Raji (cell line): ENCODE measurements around the gene ADRA2A.

Experiments
- POLR2A ChIP-seq: IDR thresholded peaks from 2 replicates; pipeline ENCODE4 v1.6.1; 2011; ENCODE audit warnings: low read depth, low read length, control low read depth; ENCODE audit not compliant: insufficient read depth

Gene ADRA2A

GRCh38 chr10:111129363-111129762 is 52.5 kb downstream of the ADRA2A start:
- no peak for TF ChIP-seq POLR2A

- no peak for TF ChIP-seq POLR2A
These were observed 53.6 kb downstream of the ADRA2A start for GRCh38 chr10:111130471-111130870.
